Activated naive CD4-positive, alpha-beta T cell treated with anti-CD3 and anti-CD28 coated beads, Interleukin-2, amount 10 ng/mL, durations not matched to agents 7 days and 5 days (primary cell): ENCODE data around the gene ECHDC1.

Experiments
- CTCF ChIA-PET: fragments of 350-600 bp; sonication (Branson Sonifier 250); formaldehyde crosslinking; loops from one replicate; lab custom pipeline; 2021; ENCODE audit warnings: antibody characterized with exemption; lab: Charles Lee
- DNase-seq: peaks from one replicate; pipeline ENCODE4 v3.0.0-alpha.2; 2020
- H3K27ac Mint-ChIP-seq: one replicate; pipeline ENCODE4 v1.8.0; 2021; ENCODE audit warnings: mild to moderate bottlenecking, moderate library complexity, mixed read lengths
- H3K27me3 Mint-ChIP-seq: one replicate; pipeline ENCODE4 v1.8.0; 2021; ENCODE audit warnings: mild to moderate bottlenecking, mixed read lengths
- H3K36me3 Mint-ChIP-seq: one replicate; pipeline ENCODE4 v1.8.0; 2021; ENCODE audit warnings: mixed read lengths
- H3K4me1 Mint-ChIP-seq: one replicate; pipeline ENCODE4 v1.8.0; 2021; ENCODE audit warnings: mixed read lengths
- H3K4me3 Mint-ChIP-seq: one replicate; pipeline ENCODE4 v1.8.0; 2021; ENCODE audit warnings: mild to moderate bottlenecking, moderate library complexity, mixed read lengths
- H3K9me3 Mint-ChIP-seq: one replicate; pipeline ENCODE4 v1.8.0; 2021; ENCODE audit warnings: mixed read lengths

Gene ECHDC1

GRCh38 chr6:127289934-127290333, 53.5 kb downstream of the ECHDC1 start:
- Mint-ChIP-seq H3K4me3 (no peak overlapping the region), H3K36me3 (peaks cover 48% of the 10 kb centered on the region), H3K4me1 (peaks cover 20% of the 10 kb centered on the region), H3K27ac (no peak overlapping the region), H3K9me3 (no peaks in the 10 kb centered on the region), H3K27me3 (no peaks in the 10 kb centered on the region)
- CTCF ChIA-PET, result interaction anchor here (0.7 to 5.3 kb wide), 4 partner anchors 11 to 227 kb away, joined by 3 to 26 read pairs (median 7); partner anchors contain the start of gene RNF146
- DNase-seq, result no peak

DNA sequence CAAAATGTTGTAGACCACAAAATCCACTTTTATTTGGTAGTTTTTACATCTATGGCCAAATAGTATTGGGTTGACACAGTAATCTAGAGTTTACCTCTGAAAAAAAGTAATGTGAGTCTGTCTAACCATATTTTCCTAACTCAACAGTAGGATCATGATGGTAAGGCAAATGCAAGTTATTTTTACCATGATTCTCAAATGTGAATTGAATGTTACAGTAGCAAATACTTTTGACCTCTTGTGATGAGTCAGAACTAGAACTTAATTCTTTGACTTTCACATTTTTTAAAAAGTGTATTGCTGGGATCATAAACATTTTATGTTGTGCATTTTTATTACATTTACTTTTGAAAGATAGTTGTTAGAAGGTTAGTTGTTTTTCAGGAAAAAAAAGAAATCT, 54.7 kb downstream of the ECHDC1 start:
- H3K4me3 Mint-ChIP-seq, result no peak overlapping the region
- H3K9me3 Mint-ChIP-seq, result no peaks in the 10 kb centered on the region
- peaks cover 20% of the 10 kb centered on the region for H3K4me1 Mint-ChIP-seq
- CTCF ChIA-PET, result no interaction called here
- H3K27me3 Mint-ChIP-seq, result no peaks in the 10 kb centered on the region
- H3K36me3 Mint-ChIP-seq, result peaks cover 47% of the 10 kb centered on the region
- no peak overlapping the region for H3K27ac Mint-ChIP-seq
- no peak for DNase-seq

DNA sequence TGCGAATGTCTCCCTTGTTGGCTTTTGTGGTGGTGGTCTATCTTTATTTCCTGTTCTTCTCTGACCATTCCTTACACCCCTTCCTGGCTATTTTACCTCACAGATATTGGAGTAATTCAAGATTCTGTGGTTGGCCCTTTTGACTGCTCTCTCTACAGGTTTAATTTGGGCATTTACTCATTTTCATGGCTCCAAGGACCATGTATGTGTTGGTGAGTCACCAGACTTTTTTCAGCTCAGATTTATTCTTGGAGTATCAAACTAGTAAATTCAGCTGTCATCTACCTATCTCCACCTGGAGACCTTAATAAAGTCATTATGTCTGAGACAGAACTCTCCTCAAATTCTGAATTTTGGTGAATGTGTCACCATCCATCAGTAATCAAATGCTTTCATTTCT, 61.2 kb downstream of the ECHDC1 start:
- Mint-ChIP-seq H3K27me3 (no peaks in the 10 kb centered on the region), H3K36me3 (peaks cover 41% of the 10 kb centered on the region), H3K4me1 (no peaks in the 10 kb centered on the region), H3K9me3 (no peaks in the 10 kb centered on the region), H3K4me3 (no peak overlapping the region), H3K27ac (no peak overlapping the region)
- CTCF ChIA-PET, result no interaction called here
- DNase-seq, result no peak

GRCh38 chr6:127279815-127280214, 63.6 kb downstream of the ECHDC1 start:
- Mint-ChIP-seq H3K9me3 (no peaks in the 10 kb centered on the region), H3K4me3 (no peak overlapping the region), H3K4me1 (no peaks in the 10 kb centered on the region), H3K36me3 (peaks cover 26% of the 10 kb centered on the region), H3K27ac (no peak overlapping the region), H3K27me3 (no peaks in the 10 kb centered on the region)
- DNase-seq, result no peak
- CTCF ChIA-PET, result interaction anchor here (1.2 kb wide), 1 partner anchor 13 kb away, joined by 3 read pairs; the partner anchor contains the start of gene RNF146

- Mint-ChIP-seq H3K9me3 (no peaks in the 10 kb centered on the region), H3K36me3 (peaks cover 17% of the 10 kb centered on the region), H3K27me3 (no peaks in the 10 kb centered on the region), H3K27ac (no peak overlapping the region), H3K4me1 (no peaks in the 10 kb centered on the region), H3K4me3 (no peak overlapping the region)
- CTCF ChIA-PET, result interaction anchor here (1.4 kb wide), 1 partner anchor 11 kb away, joined by 3 read pairs; the partner anchor contains the start of gene RNF146
- no peak for DNase-seq
These were observed 65.2 kb downstream of the ECHDC1 start for GRCh38 chr6:127277878-127278843.

DNA sequence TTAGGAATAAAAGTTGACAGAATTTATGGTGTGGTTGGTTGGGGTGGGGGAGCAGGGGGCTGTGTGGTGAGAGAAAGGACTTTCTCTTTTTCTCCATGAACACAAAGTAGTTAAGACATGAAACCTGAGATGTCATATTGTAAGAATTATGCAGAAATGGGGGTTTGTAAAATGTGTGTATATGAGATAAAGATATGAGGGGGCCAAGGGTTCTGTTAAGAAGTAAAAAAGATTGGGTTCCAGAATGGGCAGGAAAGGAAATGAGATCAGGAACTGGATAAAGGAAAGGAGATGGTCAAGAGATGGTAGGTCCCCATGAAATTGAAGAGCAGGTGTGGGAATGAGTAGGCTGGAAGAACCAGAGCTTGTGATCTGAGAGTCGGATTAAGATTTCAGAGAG, 67.1 kb downstream of the ECHDC1 start:
- CTCF ChIA-PET, result no interaction called here
- Mint-ChIP-seq H3K27me3 (no peaks in the 10 kb centered on the region), H3K36me3 (peaks cover 5% of the 10 kb centered on the region), H3K4me3 (no peak overlapping the region), H3K4me1 (no peaks in the 10 kb centered on the region), H3K9me3 (no peaks in the 10 kb centered on the region), H3K27ac (no peak overlapping the region)
- DNase-seq, result no peak

DNA sequence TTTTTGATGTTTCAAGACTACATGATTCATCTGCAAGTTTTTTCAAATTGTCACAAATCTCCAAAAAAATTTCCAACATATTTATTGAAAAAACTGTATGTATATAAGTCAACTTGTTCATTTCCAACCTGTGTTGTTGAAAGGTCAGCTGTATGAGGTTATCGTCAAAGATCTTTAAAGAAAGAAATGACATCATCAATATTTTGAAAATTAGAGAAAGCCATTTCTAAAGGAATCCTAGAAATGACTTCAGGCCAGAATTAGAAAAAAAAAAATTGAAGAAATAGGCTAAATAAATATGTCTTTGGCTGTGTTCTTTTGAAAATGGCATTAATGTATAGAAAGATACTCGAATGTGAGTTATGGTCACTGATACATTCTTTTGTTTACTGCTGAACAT, 69.9 kb downstream of the ECHDC1 start:
- CTCF ChIA-PET, result no interaction called here
- no peak overlapping the region for H3K27ac Mint-ChIP-seq

GRCh38 chr6:127272576-127272975, 70.8 kb downstream of the ECHDC1 start:
- CTCF ChIA-PET, result no interaction called here
- H3K4me1 Mint-ChIP-seq, result peaks cover 23% of the 10 kb centered on the region
- no peak for DNase-seq
- H3K4me3 Mint-ChIP-seq, result no peak overlapping the region
- no peak overlapping the region for H3K27ac Mint-ChIP-seq
- no peaks in the 10 kb centered on the region for H3K27me3 Mint-ChIP-seq
- peaks cover 8% of the 10 kb centered on the region for H3K36me3 Mint-ChIP-seq
- H3K9me3 Mint-ChIP-seq, result no peaks in the 10 kb centered on the region

More for the DNA sequence above, 69.9 kb downstream of the ECHDC1 start:
- Mint-ChIP-seq H3K4me3 (no peak overlapping the region), H3K36me3 (peaks cover 5% of the 10 kb centered on the region), H3K9me3 (no peaks in the 10 kb centered on the region), H3K27me3 (no peaks in the 10 kb centered on the region), H3K4me1 (peaks cover 16% of the 10 kb centered on the region)
- no peak for DNase-seq

GRCh38 chr6:127267646-127268625, 75.5 kb downstream of the ECHDC1 start:
- peaks cover 10% of the 10 kb centered on the region for H3K36me3 Mint-ChIP-seq
- CTCF ChIA-PET, result interaction anchor here (1.5 to 3.9 kb wide), 2 partner anchors 19 to 24 kb away, joined by 3 to 26 read pairs; no protein-coding TSS in a partner anchor
- no peaks in the 10 kb centered on the region for H3K9me3 Mint-ChIP-seq
- peak overlapping the region; percentile 96 for H3K27ac Mint-ChIP-seq
- peaks cover 31% of the 10 kb centered on the region for H3K4me1 Mint-ChIP-seq
- peak overlapping the region; percentile 100 for H3K4me3 Mint-ChIP-seq
- no peak for DNase-seq
- H3K27me3 Mint-ChIP-seq, result peaks cover 7% of the 10 kb centered on the region

GRCh38 chr6:127266892-127267645, 76.3 kb downstream of the ECHDC1 start:
- Mint-ChIP-seq H3K9me3 (no peaks in the 10 kb centered on the region), H3K4me3 (peak overlapping the region; percentile 100), H3K36me3 (peaks cover 10% of the 10 kb centered on the region), H3K4me1 (peaks cover 31% of the 10 kb centered on the region), H3K27me3 (peaks cover 7% of the 10 kb centered on the region), H3K27ac (peak overlapping the region; percentile 96)
- CTCF ChIA-PET, result interaction anchor here (0.6 to 3.9 kb wide), 11 partner anchors 10 to 282 kb away, joined by 3 to 26 read pairs (median 3); no protein-coding TSS in a partner anchor
- peak; percentile 71 for DNase-seq

DNA sequence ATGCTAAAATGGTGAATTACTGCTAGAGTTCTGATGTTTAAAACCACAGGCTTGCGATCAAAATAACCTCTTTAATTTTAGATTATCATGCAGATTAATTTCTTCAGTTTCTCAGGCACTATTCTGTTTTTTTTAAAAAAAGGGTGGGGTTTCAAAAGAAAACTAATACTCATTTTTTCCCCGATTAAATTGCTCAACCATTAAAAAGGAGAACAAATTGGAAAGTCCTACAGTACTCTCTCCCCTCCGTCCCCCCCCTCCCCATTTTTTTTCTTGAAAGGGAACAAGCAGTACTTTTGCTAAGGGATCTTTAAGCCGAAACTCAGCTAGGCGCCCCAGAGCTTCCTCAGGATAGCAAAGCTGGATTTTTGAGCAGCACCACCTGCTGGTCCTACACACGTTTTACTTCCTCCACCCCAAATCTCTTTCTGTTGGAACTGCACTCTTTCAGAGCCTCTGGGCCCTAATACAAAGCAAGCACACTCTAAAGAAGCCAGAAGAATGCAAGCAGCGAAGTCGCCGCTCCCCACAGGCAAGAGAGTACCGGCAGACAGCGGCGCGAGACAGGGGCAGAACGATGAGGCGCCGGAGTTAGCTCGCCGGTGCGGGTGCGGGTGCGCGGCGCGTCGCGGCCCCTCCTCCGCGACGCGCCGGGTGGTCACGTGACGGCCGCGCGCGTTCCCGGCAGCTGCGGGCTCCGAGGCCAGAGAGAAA, 77.1 kb downstream of the ECHDC1 start, which contains the start of gene RNF146:
RNF146 (plus strand) TSS at position 687 of the 714 bp plus-strand sequence. CDS start 13,475 bp downstream, outside the sequence.
- Mint-ChIP-seq H3K27me3 (peaks cover 7% of the 10 kb centered on the region), H3K9me3 (no peaks in the 10 kb centered on the region), H3K4me3 (peak within 1 kb of the TSS; percentile 100), H3K27ac (peak within 1 kb of the TSS; percentile 96), H3K36me3 (peaks cover 10% of the 10 kb centered on the region), H3K4me1 (peaks cover 31% of the 10 kb centered on the region)
- DNase-seq, result peak; percentile 74
- CTCF ChIA-PET, result interaction anchor here (0.6 to 3.9 kb wide), 14 partner anchors 11 to 282 kb away, joined by 3 to 26 read pairs (median 3); no protein-coding TSS in a partner anchor

DNA sequence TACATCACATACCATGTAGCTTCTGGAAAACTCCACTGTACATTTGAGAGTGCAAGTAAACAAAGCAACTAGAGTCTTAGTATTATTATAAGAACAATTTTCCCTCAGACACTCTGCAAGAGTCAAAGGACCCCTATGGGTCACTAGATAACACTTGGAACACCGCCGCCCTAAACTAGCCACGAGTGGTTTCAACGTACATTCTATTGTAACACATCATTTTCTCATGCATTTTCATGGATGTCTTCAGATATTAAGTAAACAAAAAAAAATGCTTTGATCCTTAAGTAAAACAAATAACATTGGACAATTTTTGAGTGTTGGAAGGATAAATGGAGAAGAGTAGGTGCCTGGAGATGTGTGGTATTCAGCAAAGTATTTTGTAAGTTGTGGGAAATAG, 79.9 kb downstream of the ECHDC1 start:
- no peak overlapping the region for H3K4me3 Mint-ChIP-seq
- H3K4me1 Mint-ChIP-seq, result peaks cover 15% of the 10 kb centered on the region
- DNase-seq, result no peak
- CTCF ChIA-PET, result no interaction called here
- H3K27me3 Mint-ChIP-seq, result peaks cover 10% of the 10 kb centered on the region
- no peaks in the 10 kb centered on the region for H3K9me3 Mint-ChIP-seq
- H3K27ac Mint-ChIP-seq, result no peak overlapping the region
- H3K36me3 Mint-ChIP-seq, result peaks cover 7% of the 10 kb centered on the region
